HCEC 1CT (cell line): ENCODE data around the gene KIFC1.

Source experiments
- DNase-seq: peaks from one replicate; pipeline ENCODE4 v3.0.0-alpha.2; 2017

KIFC1 gene

DNA sequence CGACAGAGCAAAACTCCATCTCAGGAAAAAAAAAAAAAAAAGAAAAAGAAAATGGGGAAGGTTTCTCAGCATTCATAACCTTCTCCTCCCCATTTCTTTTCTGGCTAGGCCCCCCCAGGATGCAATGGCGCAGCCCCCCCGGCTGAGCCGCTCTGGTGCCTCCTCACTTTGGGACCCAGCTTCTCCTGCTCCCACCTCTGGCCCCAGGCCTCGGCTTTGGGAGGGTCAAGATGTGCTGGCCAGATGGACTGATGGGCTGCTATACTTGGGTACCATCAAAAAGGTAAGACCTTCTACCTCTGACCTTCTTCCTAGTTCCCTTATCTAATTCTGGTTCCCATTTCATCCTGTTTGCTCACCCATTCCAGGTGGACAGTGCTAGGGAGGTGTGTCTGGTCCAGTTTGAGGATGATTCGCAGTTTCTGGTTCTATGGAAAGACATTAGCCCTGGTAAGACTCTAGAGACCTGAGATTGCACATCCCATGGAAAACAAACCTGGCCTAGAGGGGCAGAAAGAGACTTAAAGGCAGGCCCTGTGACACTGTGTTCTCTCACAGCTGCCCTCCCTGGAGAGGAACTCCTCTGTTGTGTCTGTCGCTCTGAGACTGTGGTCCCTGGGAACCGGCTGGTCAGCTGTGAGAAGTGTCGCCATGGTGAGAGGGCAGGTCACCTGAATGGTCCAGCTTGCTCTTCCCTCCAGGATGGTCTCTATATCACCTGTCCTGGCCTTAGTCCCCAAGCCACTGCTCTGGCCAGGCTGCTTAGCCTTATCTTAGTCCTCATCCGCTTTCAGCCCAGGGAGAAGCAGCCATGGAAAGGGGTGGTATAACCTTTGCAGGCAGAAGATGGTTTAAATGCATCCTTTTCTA, 20.8 kb downstream of the KIFC1 start:
- no peak for DNase-seq

DNA sequence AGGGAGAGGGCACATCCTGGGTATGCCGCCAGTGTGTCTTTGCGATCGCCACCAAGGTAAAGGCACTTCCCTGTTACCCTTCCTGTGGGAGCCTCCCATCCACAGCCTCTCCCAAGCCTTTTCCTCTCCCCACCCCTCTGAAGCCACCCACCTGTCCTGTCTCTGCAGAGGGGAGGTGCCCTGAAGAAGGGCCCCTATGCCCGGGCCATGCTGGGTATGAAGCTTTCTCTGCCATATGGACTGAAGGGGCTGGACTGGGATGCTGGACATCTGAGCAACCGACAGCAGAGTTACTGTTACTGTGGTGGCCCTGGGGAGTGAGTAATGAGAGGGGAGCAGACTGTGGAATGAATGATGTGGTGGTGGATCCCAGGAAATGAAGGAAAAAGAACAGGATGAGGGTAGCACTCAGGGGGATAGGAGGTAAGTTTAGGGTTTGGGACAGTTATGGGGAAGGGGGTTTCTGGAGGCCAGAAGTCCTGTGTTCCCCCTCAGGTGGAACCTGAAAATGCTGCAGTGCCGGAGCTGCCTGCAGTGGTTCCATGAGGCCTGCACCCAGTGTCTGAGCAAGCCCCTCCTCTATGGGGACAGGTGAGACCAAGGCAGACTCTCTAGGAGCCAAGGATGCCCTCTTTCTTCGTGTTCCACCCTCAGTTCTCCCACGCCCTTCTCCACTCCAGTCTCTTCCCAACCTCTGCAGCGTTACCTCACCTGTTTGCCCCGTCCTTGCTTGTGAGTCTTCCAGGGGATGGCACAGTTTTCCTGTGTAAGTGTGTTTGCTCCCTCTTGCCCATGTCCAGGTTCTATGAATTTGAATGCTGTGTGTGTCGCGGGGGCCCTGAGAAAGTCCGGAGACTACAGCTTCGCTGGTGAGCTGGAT, 21.9 kb downstream of the KIFC1 start:
- DNase-seq, result no peak

DNA sequence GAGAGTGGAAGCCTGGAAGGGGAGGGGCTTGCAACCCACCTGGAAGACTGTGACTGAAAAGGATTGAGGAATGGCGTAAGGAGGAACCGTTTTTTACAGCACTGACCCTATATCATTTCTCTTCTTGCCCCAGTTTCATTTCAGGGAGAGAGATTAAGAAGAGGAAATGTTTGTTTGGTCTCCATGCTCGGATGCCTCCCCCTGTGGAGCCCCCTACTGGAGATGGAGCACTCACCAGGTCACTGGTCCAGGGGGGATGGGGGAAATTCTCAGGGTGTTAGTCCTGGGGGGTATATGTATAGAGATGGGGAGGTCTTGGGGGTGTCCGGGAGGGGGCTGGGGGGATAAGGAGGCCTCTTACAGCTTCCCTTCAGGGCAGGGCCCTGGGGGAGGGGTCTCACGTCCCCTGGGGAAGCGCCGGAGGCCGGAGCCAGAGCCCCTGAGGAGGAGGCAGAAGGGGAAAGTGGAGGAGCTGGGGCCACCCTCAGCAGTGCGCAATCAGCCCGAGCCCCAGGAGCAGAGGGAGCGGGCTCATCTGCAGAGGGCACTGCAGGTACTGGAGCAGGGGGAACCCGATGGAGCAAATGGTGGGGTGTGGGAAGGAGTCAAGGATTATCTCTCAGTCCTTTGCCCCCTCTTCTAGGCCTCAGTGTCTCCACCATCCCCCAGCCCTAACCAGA, 23.1 kb downstream of the KIFC1 start:
- no peak for DNase-seq

DNA sequence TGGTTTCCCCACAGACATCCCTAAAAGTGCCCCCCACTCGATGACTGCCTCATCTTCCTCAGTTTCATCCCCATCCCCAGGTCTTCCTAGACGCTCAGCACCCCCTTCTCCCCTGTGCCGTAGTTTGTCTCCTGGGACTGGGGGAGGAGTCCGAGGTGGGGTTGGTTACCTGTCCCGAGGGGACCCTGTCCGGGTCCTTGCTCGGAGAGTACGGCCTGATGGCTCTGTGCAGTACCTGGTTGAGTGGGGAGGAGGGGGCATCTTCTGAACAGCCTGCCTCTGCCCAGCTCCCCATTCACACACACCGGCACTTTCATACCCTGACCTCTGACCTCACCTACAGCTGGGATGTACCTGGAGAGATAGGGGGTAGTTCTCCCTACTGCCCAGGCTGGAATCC, 24.2 kb downstream of the KIFC1 start:
- no peak for DNase-seq

DNA sequence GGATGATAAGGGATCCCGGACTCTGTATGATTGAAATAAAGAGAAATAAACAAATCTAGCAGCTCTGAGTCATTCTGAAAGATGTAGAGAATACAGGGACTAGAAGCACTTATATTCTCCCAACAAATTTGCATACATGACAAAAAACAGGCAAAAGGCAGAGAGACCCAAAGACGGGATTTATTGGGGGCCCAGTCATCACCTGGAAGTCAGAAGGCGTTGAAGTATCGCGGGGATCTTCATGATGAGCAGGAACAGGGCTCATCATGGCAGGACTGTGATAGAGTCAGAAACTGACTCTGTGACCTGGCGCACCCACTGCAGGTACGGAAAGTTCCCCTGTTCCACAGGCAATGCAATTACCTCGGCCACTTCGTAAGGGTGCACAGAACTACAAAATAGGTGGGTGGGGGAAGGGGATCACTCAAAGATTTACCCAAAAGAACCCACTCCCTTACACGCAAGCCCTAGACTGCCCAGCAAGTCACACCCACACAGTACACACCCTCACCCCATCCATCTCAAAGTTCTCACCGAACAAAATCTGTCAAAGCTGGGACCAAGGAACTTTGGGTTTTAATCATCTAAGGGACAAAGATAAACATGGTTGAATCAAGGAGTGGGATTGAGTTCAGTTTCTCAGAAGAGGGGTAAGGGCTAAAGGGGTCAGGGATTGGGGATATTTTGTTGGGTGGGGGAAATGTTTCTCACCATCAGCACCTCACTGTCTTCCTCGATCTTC, 24.9 kb downstream of the KIFC1 start:
- DNase-seq, result peak; percentile 25

DNA sequence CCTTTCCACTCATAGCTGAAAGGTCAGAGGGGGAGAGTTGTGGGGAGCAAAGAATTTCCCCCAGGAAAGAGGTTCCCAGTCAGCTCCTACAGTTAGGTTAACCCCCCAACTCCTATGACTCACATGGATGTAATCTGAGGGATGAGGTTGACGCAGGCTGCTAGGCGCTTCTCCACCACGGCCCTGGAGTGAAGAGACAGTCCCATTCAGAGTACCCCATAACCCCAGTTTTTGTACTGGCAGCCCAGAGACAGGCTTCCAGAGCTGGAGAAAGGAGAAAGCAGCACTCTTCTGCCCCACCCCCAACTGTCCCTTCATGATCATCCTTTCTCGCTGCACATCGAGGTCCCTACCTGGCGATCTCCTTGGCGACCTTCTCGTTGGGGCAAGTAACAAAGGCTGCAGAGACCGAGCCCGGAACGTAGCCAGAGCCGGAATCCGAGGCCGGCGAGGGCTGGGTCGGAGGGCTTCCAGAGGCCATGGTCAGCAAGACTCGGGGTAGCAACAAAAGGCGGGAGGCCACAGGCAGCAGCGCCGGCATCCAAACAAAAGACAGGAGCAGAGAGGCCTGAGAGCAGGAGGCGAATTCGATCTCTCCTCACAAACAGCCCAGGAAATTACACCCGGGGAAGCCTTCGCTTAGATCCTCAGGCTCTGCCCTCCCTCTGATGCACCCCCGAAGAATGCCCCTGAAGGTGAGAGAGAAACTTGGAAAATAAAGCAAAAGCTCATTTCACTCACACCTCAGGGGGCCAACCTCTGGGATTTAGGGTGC, 25.7 kb downstream of the KIFC1 start:
- DNase-seq, result peak; percentile 95

DNA sequence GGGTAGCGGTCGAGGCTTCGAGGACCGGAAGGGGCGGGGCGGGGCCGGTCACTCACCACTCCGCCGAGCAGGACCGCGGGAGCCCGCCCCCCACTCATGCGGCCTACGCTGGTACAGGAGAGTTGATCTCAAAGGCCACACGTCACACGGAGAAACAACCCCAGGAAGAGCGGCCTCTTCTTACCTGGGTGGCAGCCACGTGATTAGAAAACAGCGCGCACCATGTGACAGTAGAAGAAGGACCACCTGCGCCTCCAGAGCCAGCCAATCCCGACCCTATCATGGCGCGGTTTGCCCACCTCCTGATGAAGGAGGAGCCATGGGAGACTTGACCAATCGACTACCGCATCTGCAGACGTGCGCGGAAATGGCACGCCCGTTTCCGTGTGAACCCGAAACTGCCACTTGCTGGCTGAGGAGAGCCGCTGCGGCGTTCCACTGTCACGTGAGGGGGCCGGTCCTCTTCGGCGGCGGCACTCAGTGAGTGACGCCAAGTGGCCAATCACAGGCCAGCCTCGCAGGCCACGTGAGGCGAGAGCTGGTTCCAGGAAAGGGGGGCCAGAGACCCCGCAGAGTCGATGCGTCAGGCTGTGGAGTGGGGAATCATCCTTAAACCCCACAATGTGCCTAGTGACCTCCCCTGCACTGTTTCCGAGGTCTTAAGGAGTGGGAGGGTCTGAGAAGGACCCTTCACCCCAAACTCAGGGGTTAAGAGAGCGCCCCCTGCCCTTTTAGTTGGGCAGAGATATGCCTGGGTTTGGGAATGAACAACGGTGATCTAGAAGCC, 26.5 kb downstream of the KIFC1 start, which contains the start of gene CUTA:
Gene CUTA, minus strand, starts transcription at position 205 of the 787 bp plus-strand sequence. Its CDS starts 107 bp downstream, at position 98.
- peak; percentile 100 for DNase-seq

DNA sequence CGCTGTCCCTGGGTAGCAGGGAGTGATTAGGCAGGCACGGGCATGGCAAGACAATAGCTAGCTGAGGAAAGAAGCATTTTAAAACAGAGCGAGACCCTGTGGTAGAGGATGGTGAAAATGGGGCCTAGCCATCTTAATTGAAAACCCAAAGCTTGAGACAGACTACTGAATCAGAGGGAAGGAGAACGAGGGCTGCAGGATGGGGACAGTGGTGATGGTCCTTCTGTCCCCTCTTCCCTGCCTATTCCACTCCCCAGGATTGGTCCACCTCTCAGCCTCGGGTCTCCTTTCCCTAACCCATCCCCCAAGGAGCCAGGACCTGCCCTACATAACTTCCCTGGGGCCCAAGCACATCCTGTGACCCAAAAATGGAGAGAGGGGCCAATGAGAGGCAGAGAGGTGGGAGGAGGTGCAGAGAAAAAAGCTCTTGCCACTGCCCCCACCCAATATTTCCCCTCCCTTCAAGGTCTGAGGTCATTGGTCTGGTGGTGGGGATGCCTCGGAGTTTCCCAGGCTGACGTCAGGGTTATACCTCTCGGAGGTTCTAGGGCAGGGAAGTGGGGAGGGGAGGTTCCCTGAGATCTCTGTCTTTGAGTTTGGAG, 27.2 kb downstream of the KIFC1 start:
- no peak for DNase-seq

DNA sequence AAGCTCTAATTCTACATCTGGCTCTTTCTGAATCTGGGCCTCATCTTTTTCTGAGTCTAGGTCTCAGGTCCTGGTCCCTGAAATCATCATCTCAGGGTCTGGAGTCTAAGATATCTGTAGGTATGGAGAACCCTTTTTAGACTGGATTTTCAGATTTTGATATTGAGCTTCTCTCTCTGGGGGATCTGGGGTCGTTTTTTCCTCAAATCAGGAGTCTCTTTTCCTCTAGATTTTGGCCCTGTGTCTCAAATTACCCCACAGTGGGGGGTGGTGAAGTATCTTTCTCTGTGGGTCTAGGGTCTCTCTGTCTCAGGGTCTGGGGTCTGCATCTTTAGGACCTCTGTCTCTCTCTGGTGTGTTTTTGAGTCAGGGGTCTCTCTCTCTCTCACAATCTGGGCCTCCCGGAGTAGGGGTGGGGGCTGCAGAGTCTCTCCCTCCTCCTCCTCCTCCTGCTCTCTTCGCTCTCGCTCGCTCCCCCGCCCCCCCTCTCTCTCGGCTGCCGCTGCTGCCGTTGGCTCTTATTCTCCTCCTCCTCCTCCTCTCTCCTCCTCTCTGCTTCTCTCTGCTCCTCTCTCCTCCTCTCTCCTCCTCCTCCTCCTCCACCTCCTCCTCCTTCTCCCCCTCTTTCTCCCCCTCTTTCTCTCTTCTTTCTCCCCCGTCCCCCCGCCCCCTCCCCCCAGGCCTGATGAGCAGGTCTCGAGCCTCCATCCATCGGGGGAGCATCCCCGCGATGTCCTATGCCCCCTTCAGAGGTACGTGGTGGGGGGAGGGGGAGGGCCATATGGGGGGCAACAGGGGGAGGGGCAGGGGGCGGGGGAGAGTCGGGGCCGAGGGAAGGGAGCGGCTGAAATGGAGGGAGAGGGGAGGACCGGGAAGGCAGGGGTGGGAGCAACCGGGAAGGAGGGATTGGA, 28.2 kb downstream of the KIFC1 start, which contains the start of gene SYNGAP1:
Gene SYNGAP1, plus strand, starts transcription at position 486 of the 911 bp plus-strand sequence. Its CDS starts 200 bp downstream, at position 686.
- peak; percentile 50 for DNase-seq

DNA sequence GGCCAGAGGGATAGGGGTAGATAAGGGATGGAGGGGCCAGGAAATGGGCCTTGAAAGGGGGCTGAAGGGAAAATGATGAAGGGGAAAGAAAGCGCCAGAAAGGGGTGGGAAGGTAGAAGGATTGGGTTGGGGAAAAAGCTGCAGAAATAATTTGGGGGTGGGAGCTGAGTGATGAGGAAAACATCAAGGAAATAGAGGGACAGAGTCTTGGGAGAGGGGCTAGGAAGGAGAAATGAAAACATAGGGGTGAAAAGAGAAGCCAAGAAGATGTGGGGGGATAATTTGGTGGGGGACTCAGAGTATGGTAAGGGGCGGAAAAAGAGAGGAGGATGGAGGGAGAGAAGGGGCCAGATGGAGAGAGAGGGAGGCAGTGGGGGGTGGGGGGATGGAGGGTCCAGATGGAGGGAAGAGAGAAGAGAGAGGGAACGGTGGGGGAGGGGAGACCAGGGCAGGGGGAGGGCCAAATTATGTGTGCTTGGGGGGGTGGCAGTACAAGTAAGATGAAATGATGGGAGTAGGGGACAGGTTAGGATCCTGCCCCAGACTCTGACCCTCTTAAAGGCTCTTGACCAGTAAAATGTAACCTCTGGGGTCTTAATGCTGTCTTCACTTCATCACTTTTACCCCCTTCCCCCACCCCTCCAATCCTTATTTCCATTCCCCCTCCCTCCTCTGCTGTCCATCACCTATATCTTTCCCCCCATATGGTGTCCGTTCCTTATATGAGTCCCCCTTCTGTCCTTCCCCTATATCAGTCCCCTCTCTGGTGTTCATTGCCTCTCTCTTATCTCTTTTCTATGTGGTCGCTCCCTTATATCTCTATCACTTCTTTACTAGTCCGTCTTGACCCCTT, 29.1 kb downstream of the KIFC1 start:
- peak; percentile 18 for DNase-seq

DNA sequence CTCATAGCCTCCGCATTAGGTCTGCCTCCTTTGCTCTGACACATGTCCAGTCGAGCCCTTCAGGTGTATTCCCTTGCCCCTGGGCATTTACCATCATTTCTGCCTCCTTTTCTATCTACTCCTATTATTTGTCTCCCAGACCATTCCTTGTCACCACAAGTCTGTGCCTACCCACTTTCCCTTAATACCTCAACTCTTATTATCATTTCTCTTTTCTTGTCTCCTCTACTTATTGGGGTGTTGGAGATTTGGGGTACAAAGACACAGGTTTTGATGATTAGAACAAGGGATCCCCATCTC, 29.7 kb downstream of the KIFC1 start:
- no peak for DNase-seq

DNA sequence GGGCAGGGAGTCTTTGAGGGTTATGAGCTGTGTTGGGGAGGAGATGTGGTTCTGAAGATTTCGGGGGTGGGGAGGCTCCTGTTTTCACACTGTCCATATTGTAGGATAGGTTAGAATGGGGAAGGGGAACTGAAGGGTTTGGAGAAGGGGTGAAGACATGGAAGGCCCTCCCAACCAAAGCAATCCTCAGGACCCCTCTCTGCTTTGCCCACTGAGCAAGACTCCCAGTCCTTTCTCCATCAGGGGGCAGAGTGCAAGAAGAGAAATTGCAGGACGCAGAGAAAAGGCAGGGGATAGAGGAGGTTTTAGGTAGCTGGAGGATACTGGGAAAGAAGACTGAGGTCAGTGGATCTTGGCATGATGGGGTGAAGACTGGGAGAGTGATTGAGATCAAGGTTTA, 32.2 kb downstream of the KIFC1 start:
- DNase-seq, result no peak

DNA sequence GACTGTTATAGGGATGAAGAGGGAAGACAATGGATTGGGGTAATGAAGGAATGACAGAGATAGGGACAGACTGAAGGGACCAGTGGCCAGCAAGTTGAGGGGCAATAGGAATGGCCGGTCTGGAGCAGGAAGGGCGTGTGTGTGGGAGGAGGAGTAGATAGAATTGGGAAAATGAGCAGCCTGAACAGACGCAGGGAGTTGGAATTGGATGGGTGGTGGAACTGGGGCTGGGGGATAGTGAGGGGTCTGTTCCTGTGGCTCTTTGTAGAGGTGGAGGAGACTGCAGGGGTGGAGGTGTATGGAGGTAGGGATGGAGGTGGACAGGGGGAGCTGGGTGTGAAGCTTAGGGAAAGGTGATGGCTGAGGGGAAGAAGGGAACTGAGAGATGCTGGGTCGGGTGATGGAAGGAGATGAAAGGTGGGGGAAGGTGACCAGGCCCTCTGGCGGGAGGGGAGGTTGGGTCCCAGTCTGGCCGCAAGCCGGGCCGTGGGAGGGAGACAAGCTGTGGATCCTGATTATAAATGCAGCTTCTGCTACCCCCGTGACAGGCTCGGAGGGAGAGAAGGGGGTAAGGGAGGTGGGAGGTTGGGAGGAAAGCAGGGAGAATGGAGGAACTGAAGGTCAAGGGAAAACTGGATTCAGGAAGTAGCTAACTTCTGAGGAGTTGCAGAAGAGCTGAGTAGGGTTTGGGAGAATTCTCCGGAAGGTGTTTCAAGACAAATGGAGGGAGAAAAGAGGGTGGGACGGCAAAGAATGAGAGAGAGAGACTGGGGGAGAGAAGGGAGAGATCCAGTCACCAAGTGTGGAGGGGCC, 33.4 kb downstream of the KIFC1 start:
- DNase-seq, result no peak

DNA sequence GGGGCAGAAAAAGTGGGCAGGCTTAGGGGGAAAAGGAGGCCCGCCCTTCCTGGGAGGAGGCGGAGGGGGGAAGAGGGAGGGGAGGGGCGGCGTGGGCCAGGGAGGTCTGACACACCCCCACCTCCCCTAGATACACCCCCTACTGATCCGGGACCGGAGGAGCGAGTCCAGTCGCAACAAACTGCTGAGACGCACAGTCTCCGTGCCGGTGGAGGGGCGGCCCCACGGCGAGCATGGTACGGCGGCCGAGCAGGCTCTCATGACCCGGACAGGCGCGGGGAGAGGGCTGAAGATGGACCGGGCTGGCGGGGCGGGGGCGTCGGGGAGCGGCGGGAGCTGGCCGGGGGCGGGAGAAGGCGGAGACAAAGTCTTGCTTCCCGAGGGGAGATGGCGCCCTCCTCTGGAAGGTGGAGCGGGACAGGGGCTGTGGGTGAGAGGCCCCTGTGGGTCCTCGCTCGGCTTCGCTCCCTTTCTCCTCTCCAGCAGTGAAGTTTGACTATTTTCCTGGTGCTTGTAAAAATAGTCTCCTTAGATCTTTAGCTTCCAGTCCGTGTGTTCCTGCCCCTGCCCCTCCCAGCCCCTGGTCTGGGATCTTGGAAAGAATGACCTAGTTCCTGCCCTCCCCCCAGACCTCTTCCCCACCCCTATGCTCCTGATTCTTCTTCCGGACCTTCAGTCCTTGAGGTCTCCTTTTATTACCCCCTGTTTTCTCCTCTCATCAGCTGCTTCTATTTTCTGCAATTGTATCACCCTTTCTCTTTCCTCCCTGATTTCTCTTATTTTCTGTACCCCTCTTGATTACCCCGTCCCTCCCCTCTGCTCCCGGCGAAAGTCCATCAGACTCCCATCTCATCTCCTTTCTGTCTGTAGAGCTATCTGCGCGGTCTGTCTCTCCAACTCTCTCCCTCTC, 34.3 kb downstream of the KIFC1 start:
- DNase-seq, result peak; percentile 70

DNA sequence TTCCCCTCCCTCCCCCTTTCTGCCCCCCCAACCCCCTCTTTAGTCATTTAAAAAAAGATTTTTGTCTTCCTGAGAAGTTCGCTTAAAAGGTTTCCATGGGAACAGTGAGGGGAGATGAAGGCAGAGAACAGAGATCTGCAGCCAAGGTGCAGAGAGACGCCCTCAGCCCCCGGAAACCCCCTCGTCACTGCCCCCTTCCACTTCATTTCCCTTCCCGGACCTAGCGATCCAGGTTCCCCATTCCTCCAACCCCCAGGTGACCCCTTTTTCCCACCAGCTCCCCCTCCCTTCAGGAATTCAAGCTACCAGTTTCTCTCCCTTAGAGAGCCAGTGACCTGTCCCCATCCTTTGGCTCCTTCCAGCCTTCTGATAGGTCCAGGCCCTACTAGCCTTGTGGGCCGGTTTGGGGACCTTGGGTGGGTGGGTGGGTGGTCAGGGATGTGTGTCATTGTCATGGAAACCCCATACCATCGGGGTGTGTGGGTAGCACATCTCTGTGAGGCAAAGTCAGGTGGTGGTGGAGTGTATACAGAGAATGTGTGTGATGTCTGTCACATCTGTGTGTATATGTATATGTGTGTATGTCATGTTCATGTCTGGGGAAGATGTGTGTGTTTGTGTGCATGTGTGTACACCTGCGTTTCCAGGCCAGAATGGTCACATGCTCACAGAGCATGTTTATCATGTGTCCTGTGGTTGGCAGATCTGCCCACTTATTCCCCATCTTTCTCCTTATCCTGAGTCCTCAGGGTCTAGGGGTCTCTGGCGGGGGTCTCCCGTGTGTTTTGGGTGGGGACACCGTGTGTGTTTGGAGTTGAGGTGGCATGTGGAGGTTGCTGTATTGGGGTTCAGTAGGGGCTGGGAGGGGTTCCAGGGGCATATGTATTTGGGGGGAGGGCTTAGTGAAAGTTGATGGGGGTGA, 35.2 kb downstream of the KIFC1 start:
- DNase-seq, result no peak
